HepG2 (cell line): ENCODE results near the gene IL17RB. TPM values are rescaled to one million over a fixed set of nuclear protein-coding genes. Genes with fewer than 3 reads are reported as not detected.

Experiments used
- DR1 ChIP-seq: sonication (generic); formaldehyde crosslinking; IDR thresholded peaks from 2 replicates; pipeline ENCODE4 v1.8.0; 2021; ENCODE audit warnings: mild to moderate bottlenecking, missing genetic modification reagents, inconsistent platforms
- FOXA3 ChIP-seq: IDR thresholded peaks from 2 replicates; pipeline ENCODE4 v1.6.1; 2016; ENCODE audit warnings: missing genetic modification reagents, missing compliant biosample characterization
- FOXC1 ChIP-seq: sonication (generic); formaldehyde crosslinking; IDR thresholded peaks from 2 replicates; pipeline ENCODE4 v1.8.0; 2022; ENCODE audit warnings: mild to moderate bottlenecking, missing genetic modification reagents, borderline replicate concordance
- GATA4 ChIP-seq: sonication (generic); IDR thresholded peaks from 2 replicates; pipeline ENCODE4 v1.6.1; 2016; ENCODE audit warnings: antibody characterized with exemption, low read depth, borderline replicate concordance
- HDAC1 ChIP-seq: sonication (generic); formaldehyde crosslinking; IDR thresholded peaks from 2 replicates; pipeline ENCODE4 v1.5.1; 2020; ENCODE audit warnings: mild to moderate bottlenecking, missing genetic modification reagents
- HIVEP1 ChIP-seq: sonication (generic); formaldehyde crosslinking; IDR thresholded peaks from 2 replicates; pipeline ENCODE4 v1.4.0; 2020; ENCODE audit warnings: mild to moderate bottlenecking, missing genetic modification reagents
- KAT8 ChIP-seq: IDR thresholded peaks from 2 replicates; pipeline ENCODE4 v1.6.1; 2016; ENCODE audit warnings: missing genetic modification reagents, missing compliant biosample characterization
- MLLT10 ChIP-seq: sonication (generic); formaldehyde crosslinking; IDR thresholded peaks from 2 replicates; pipeline ENCODE4 v1.4.0; 2020; ENCODE audit warnings: missing genetic modification reagents
- MXD3 ChIP-seq: IDR thresholded peaks from 2 replicates; pipeline ENCODE4 v1.6.1; 2016; ENCODE audit warnings: mild to moderate bottlenecking, missing biosample characterization, missing genetic modification reagents
- NFKB2 ChIP-seq: sonication (generic); formaldehyde crosslinking; IDR thresholded peaks from 2 replicates; pipeline ENCODE4 v1.4.0; 2020; ENCODE audit warnings: missing genetic modification reagents, borderline replicate concordance
- NFYB ChIP-seq: sonication (generic); formaldehyde crosslinking; IDR thresholded peaks from 2 replicates; pipeline ENCODE4 v1.4.0; 2020; ENCODE audit warnings: missing genetic modification reagents
- NPAS2 ChIP-seq: sonication (generic); formaldehyde crosslinking; IDR thresholded peaks from 2 replicates; pipeline ENCODE4 v1.8.0; 2022; ENCODE audit warnings: mild to moderate bottlenecking, missing genetic modification reagents, borderline replicate concordance
- SIN3A ChIP-seq: IDR thresholded peaks from 2 replicates; pipeline ENCODE4 v1.6.1; 2011; ENCODE audit warnings: low read depth, mild to moderate bottlenecking, control low read depth, low read length, borderline replicate concordance
- SIN3B ChIP-seq: fragments of 150-350 bp; IDR thresholded peaks from 2 replicates; pipeline ENCODE4 v1.6.1; 2014; ENCODE audit warnings: low read length
- YEATS4 ChIP-seq: sonication (generic); formaldehyde crosslinking; IDR thresholded peaks from 2 replicates; pipeline ENCODE4 v1.4.0; 2020; ENCODE audit warnings: missing genetic modification reagents, borderline replicate concordance
- ZMYM2 ChIP-seq: sonication (generic); formaldehyde crosslinking; IDR thresholded peaks from 2 replicates; pipeline ENCODE4 v1.8.0; 2022; ENCODE audit warnings: mild to moderate bottlenecking, missing genetic modification reagents
- ZMYM3 ChIP-seq: sonication (generic); formaldehyde crosslinking; IDR thresholded peaks from 2 replicates; pipeline ENCODE4 v1.5.1; 2020; ENCODE audit warnings: mild to moderate bottlenecking, missing genetic modification reagents
- ZNF138 ChIP-seq: sonication (generic); formaldehyde crosslinking; IDR thresholded peaks from 2 replicates; pipeline ENCODE4 v1.5.0; 2020; ENCODE audit warnings: mild to moderate bottlenecking, low read depth, missing genetic modification reagents
- ZNF30 ChIP-seq: sonication (generic); formaldehyde crosslinking; IDR thresholded peaks from 2 replicates; pipeline ENCODE4 v1.5.0; 2020; ENCODE audit warnings: mild to moderate bottlenecking, missing genetic modification reagents
- ZNF317 ChIP-seq: sonication (generic); formaldehyde crosslinking; IDR thresholded peaks from 2 replicates; pipeline ENCODE4 v1.5.0; 2020; ENCODE audit warnings: mild to moderate bottlenecking, missing genetic modification reagents
- ZNF33B ChIP-seq: sonication (generic); formaldehyde crosslinking; IDR thresholded peaks from 2 replicates; pipeline ENCODE4 v1.5.1; 2020; ENCODE audit warnings: mild to moderate bottlenecking, missing genetic modification reagents
- ZNF350 ChIP-seq: sonication (generic); formaldehyde crosslinking; IDR thresholded peaks from 2 replicates; pipeline ENCODE4 v1.4.0; 2020; ENCODE audit warnings: mild to moderate bottlenecking, low read depth, missing genetic modification reagents, borderline replicate concordance
- ZNF496 ChIP-seq: sonication (generic); formaldehyde crosslinking; IDR thresholded peaks from 2 replicates; pipeline ENCODE4 v1.8.1; 2023; ENCODE audit warnings: mild to moderate bottlenecking, moderate library complexity, missing genetic modification reagents; ENCODE audit not compliant: insufficient replicate concordance
- ZNF549 ChIP-seq: sonication (generic); formaldehyde crosslinking; IDR thresholded peaks from 2 replicates; pipeline ENCODE4 v1.5.0; 2020; ENCODE audit warnings: missing genetic modification reagents
- ZNF589 ChIP-seq: sonication (generic); formaldehyde crosslinking; conservative IDR thresholded peaks from 2 replicates; pipeline ENCODE4 v1.8.0; 2022; ENCODE audit warnings: mild to moderate bottlenecking, moderate library complexity, missing genetic modification reagents
- polyA plus RNA-seq, 8 experiments: library from polyadenylated mRNA; depleted of rRNA in 3 of 8; stranded (reverse) in 7 of 8; unstranded in 1 of 8; fragments of >200 nt; fragmentation: Illumina TruSeq in 4 of 8; extraction: Trizol in 4 of 8; gene quantifications; 2 replicates each; pipeline versions ENCODE4 v1.2.1 to v1.2.3, GENCODE V29; 2011 to 2016; ENCODE audit warnings: low read depth in 4 of 8, missing spikeins in 1 of 8, mixed read lengths in 1 of 8; ENCODE audit not compliant: insufficient read depth in 1 of 8
- total RNA-seq, 5 experiments: library from RNA; depleted of rRNA; stranded (reverse); fragments of >200 nt; fragmentation: Illumina TruSeq; extraction: Trizol; gene quantifications; 2 replicates each; pipeline ENCODE4 v1.2.3, GENCODE V29; 2016; ENCODE audit warnings: low read depth in 1 of 5
- TF ChIP-seq, protein P1 (sequence below): sonication (generic); formaldehyde crosslinking; IDR thresholded peaks from 2 replicates; pipeline ENCODE4 v1.8.0; 2022; ENCODE audit warnings: mild to moderate bottlenecking, missing genetic modification reagents; ENCODE audit not compliant: insufficient replicate concordance
- TF ChIP-seq, protein P2 (sequence below): sonication (generic); formaldehyde crosslinking; IDR thresholded peaks from 2 replicates; pipeline ENCODE4 v1.8.1; 2023; ENCODE audit warnings: mild to moderate bottlenecking, moderate library complexity, missing genetic modification reagents

The IL17RB gene
- total and polyA plus RNA-seq, 2 of the 13 experiments (the other 11 are each of a cell fraction or from before 2014, with no cell fraction given): 130 to 190 TPM

DNA sequence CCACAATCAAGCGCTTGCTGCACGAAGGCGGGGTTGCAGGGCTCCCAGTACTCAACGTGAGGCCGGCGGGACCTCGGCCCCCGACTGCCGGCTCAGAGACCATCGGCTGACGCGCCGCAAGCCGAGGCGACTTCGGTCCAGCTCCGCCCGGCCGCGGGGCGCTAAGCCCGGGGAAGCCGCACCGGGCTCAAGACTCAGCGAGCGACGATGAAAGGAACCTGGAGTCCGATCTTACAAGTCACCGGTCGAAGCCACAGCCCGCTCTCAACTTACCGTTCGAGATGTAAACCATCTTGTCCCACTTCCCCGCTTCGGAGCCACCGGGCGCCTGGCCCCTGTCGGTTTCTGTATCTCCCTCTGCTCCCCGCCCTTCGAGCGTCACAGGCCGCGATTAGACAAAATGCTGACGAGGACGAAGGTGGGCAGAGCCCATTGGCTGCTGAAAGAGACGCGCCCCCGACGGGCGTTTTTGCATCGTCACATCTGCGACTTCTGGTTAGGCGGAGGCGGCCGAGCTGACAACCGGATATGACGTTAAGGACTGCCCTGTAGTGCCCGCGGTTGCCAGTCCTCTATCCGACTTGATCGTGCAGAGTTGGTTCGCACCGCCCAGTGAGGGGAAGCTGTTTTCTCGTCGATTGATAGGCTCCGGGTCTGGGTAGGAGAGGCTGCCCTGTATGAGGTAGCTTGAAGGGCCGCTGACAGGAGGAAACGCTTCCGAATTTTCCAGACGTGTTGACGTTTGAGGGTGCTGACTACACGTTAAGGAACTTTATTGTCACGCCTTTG, 45.3 kb downstream of the IL17RB start, which contains the start of gene SELENOK (continued):
- TF ChIP-seq GATA4 (0 out of 2 replicates have a peak, but pooled peaks have one; percentile 26), NFKB2 (CRISPR knock-in tag) (peak; percentile 82; the same call in 1 of the 2 replicates), MLLT10 (CRISPR knock-in tag) (no peak), ZNF589 (CRISPR knock-in tag) (0 out of 2 replicates have a peak, but pooled peaks have one; percentile 36), NFYB (CRISPR knock-in tag) (peak; percentile 84), NPAS2 (CRISPR knock-in tag) (no peak), ZNF317 (CRISPR knock-in tag) (no peak), ZNF138 (CRISPR knock-in tag) (peak; percentile 91; the same call in 1 of the 2 replicates), ZNF549 (CRISPR knock-in tag) (no peak), ZNF350 (CRISPR knock-in tag) (peak; percentile 87; the same call in 1 of the 2 replicates), ZNF30 (CRISPR knock-in tag) (no peak), SIN3B (peak; percentile 60; the same call in 1 of the 2 replicates), YEATS4 (peak; percentile 45; the same call in 1 of the 2 replicates), DR1 (peak; percentile 36; the same call in 1 of the 2 replicates), ZMYM3 (peak; percentile 13; the same call in 1 of the 2 replicates), MXD3 (CRISPR knock-in tag) (no peak; the same call in 1 of the 2 replicates), FOXA3 (CRISPR knock-in tag) (peak; percentile 31; the same call in 1 of the 2 replicates), KAT8 (CRISPR knock-in tag) (peak; percentile 98), SIN3A (peak; percentile 89; the same call in 1 of the 2 replicates), ZNF496 (no peak), ZMYM2 (CRISPR knock-in tag) (no peak), ZNF33B (CRISPR knock-in tag) (no peak), HIVEP1 (CRISPR knock-in tag) (0 out of 2 replicates have a peak, but pooled peaks have one; percentile 14), HDAC1 (CRISPR knock-in tag) (peak; percentile 91), FOXC1 (CRISPR knock-in tag) (no peak)
- TF ChIP-seq, protein P1, sequence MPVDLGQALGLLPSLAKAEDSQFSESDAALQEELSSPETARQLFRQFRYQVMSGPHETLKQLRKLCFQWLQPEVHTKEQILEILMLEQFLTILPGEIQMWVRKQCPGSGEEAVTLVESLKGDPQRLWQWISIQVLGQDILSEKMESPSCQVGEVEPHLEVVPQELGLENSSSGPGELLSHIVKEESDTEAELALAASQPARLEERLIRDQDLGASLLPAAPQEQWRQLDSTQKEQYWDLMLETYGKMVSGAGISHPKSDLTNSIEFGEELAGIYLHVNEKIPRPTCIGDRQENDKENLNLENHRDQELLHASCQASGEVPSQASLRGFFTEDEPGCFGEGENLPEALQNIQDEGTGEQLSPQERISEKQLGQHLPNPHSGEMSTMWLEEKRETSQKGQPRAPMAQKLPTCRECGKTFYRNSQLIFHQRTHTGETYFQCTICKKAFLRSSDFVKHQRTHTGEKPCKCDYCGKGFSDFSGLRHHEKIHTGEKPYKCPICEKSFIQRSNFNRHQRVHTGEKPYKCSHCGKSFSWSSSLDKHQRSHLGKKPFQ (CRISPR knock-in tag): peak; percentile 12
- TF ChIP-seq, protein P2, sequence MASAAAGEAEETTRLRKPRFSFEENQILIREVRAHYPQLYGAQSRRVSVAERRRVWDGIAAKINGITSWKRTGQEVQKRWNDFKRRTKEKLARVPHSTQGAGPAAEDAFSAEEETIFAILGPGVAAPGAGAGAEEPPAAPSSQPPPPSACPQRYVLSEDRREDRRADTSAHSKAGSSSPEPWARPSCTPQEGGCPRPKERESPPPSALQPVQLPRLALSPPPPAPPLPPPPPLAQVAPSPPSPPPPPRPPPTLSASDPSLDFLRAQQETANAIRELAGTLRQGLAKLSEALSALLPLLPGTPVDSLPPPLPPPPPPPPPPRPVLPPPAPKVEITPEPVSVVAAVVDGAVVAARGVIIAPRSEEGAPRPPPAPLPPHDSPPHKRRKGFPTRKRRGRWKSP (CRISPR knock-in tag): peak; percentile 76
